ENCODE measurements around the gene LSR.

Gene LSR, protein sequence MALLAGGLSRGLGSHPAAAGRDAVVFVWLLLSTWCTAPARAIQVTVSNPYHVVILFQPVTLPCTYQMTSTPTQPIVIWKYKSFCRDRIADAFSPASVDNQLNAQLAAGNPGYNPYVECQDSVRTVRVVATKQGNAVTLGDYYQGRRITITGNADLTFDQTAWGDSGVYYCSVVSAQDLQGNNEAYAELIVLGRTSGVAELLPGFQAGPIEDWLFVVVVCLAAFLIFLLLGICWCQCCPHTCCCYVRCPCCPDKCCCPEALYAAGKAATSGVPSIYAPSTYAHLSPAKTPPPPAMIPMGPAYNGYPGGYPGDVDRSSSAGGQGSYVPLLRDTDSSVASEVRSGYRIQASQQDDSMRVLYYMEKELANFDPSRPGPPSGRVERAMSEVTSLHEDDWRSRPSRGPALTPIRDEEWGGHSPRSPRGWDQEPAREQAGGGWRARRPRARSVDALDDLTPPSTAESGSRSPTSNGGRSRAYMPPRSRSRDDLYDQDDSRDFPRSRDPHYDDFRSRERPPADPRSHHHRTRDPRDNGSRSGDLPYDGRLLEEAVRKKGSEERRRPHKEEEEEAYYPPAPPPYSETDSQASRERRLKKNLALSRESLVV

DNA sequence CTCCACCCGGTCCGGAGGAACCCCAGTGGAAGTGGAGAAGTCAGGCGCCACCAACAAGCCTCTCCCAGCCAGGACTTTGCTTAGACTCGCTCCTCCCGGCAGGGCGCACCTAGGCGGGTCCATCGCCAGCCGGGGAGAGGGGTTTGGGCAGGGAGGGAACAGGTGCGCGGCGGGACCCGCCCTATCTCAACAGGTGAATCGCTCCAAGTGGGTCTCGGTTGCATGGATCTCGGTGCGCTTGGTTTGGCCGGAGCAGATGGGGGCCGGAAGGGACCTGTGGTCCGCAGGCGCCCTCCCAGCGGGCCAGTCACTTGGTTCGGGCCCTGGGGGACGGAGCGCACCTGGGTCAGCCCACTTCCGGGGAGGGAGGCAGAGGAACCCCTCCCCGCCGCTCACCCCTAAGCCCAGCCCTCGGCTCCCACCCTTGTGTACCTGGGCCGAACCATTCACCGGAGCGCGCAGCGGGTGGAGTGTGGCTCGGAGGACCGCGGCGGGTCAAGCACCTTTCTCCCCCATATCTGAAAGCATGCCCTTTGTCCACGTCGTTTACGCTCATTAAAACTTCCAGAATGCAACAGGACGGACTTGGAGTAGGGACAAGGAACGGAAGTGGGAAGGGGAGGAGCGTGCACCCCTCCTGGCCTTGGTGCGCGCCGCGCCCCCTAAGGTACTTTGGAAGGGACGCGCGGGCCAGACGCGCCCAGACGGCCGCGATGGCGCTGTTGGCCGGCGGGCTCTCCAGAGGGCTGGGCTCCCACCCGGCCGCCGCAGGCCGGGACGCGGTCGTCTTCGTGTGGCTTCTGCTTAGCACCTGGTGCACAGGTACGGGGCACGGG lies at the start of gene LSR:
LSR (plus strand) TSS at position 693 of the 836 bp plus-strand sequence; CDS start at position 714, 21 bp downstream.
- DNase-seq (ENCODE audit: low read depth in 3 of 3), result peak; percentile 35 to 57 (median 48)

DNA sequence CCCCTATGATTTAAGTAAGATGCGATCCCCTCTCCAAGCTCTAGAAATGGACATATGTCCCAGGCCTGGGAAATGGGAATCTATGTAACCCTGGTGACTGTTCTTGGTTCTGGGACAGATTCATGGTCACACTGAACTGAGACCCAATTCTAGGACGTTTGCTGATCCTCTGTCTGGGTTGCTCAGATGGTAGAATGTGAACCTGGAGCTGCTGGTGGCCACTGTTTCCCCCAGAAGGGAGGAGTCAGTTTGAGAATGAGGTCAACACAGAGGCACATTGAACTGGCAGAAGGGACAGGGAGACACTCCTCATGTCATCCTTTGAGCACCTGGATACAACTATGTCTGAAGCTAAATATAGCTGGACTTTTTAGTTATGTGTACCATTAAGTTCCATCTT lies 49.3 kb upstream of the LSR start:
- DNase-seq (ENCODE audit: low read depth in 3 of 3), result no peak

DNA sequence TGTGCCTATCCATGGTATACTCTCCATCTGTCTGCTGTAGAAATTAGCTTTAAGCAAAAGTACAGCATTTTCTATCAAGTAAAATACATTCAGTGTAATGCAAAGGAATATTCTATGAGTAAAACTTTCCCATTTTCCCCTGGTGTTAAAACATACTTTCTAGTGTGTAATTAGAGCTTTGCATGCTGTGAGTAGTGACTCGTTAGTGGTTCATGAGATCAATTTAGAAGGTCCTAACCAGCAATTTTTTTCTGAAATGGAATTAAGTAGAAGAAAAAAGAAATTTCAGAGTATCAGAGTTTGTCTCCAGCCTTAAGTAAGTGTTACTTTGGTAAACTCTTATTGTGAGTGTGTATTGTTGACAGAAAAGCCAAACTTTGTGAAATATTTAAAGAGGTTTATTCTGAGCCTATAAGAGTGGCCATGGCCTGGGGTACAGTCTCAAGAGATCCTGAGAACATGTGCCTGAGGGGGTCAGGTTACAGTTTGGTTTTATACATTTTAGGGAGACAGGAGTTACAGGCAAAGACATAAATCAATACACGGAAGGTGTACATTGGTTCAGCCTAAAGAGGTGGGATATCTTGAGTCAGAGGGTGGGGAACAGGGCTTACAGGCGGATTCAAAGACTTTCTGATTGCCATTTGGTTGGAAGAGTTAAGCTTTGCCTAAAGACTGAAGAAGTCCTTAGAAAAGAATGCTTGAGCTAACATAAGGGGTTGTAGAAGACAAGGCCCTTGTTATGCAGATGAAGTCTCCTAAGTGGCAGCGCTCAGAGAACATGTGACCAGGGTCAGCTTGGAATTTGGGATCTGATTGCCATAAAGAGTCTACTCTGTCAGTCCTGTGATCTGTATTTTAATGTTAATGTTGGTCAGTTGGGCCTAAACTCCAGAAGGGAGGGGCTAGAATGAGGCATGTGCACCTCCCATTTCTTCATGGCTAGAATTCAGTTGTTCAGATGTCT lies 45.8 kb upstream of the LSR start:
- no peak for DNase-seq (ENCODE audit: low read depth in 3 of 3)

DNA sequence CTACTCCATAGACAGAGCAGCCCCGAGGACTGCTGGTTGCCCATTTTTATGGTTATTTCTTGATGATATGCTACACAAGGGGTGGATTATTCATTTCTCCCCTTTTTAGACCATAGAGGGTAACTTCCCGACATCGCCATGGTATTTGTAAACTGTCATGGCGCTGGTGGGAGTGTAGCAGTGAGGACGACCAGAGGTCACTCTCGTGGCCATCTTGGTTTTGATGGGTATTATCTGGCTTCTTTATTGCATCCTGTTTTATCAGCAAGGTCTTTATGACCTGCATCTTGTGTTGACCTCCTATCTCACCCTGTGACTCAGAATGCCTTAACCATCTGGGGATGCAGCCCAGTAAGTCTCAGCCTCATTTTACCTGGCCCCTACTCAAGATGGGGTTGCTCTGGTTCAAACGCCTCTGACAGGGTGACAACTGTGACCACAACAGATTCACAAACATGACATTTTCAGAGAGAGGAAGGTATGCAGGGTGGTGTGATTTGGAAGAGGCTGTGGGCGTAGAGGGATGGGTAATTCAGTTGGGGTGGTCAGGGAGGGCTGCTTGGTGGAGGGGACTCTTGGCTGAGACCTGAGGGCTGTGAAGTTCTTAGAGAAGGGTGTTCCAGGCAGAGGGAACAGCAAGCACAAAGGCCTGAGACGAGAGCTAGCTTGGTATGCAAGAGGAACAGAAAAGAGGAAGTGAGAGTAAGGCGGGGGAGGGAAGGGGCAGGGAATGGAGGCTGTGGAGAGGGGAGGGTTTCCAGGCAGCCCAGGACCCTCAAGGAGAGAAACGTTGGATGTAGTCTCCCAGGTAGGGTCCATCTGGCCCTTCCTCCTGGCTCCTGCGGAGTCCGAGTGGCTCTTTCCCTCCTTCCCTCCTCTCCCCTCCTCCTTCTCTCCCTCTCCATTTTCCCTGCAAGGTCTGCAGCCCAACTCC lies 43.7 kb upstream of the LSR start:
- DNase-seq (ENCODE audit: low read depth in 3 of 3), result no peak

DNA sequence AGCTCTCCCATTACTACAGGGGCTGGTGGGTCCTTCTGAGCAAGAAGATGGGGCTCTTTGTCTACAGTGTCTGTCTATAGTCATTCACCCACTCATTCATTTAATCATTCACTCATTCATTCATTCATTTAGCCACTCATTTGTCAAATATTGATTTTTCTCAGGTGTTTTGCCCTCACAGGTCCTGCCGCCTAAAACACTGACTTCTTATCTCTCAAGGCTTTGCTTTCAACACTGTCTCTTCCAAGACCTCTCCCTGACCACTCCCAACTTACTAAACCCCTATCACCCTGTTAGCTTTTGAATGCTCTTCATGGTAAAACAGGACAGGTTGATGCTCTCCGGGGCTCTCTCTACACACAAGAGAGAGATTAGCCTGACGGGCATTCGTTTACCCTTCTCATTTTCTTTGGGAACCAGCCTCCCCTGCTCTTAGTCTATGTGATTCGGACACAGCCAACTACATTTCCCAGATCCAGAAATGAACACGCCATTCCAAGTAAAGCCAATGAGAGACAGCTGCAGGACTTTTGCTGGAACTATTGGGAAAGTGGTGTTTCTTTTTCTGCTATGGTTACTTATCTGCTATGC lies 43.0 kb upstream of the LSR start:
- no peak for DNase-seq (ENCODE audit: low read depth in 3 of 3)

DNA sequence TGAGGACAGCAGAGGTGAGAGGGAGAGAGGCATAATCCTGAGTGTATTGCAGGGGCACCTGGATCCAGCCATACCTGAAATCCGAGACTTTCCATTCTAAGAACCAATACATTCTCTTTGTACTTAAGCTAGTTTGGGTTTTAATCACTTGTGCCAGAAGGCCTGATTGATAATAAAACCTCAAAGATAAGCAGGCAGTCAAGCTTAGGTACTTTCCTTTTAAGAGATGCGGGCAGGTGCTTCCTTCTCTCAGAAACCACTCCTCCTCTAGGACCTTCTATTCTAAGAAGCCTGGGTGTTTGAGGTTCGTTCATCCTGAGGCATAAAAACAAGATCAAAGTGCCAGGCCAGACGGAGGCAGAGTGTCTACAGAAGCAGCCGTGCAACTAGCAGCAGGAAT lies 42.4 kb upstream of the LSR start:
- DNase-seq (ENCODE audit: low read depth in 3 of 3), result no peak

DNA sequence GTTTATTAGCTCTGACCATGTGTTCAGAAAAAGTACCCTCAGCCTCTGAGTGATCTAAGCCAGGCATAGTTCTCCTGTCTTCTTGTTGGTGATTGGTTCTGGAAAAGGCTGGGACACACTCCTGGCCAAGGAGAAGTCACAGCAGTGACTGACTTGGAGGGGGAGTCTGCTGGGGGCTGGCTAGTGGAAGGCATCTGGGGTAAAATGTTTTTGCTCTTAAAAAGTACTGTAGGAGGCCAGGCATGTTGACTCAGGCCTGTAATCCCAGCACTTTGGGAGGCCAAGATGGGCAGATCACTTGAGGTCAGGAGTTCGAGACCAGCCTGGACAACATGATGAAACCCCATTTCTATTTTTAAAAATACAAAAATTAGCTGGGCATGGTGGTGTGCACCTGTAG lies 41.9 kb upstream of the LSR start:
- DNase-seq (ENCODE audit: low read depth in 3 of 3), result no peak

DNA sequence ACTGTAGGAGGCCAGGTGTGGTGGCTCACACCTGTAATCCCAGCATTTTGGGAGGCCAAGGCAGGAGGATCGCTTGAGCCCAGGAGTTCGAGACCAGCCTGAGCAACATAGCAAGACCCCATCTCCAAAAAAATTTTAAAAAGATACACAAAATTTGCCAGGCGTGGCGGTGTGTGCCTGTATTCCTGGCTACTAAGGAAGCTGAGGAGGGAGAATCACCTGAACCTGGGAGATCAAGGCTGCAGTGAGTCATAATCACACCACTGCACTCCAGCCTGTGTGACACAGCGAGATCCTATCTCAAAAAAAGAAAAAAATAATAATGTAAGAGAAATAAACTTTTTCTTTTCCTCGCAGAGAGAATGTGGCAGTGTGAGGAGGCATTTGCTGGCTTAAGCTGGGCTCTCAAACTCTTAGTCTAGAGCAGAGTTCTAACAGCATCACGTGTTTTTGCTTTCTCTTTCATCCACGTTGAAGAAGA lies 41.4 kb upstream of the LSR start:
- DNase-seq (ENCODE audit: low read depth in 3 of 3), result no peak

DNA sequence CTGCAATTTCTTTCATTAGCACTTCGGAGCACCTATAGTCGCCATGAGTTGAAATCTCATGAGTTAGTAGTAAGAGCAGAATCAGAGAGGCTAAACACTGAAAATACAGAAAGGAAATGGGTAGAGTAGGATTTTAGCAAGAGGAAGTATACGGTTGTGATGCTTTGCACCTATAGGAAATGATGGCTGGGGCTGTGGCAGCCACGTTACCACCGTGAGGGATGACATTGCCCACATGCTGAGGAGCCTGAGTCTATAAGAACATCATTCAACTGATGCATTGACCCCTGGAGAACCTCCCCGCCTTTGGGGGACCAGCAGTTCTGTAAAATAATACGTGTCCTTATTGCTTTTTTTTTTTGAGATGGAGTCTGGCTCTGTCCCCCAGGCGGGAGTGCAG lies 40.7 kb upstream of the LSR start:
- DNase-seq (ENCODE audit: low read depth in 3 of 3), result no peak

DNA sequence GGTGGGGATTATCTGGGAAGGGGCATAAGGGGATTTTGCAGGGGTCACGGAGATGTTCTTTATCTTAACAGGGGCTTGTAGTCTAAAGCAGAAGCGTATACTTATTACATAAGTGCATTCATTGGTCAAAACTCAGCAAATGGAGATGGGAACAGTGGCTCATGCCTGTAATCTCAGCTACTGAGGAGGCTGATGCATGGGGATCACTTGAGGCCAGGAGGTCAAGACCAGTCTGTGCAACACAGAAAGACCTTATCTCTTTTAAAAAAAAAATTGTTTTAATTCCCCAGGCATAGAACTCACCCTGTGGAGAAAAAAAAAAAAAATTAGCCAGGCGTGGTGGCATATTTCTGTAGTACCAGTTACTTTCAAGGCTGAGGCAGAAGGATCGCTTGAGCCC lies 39.2 kb upstream of the LSR start:
- no peak for DNase-seq (ENCODE audit: low read depth in 3 of 3)

DNA sequence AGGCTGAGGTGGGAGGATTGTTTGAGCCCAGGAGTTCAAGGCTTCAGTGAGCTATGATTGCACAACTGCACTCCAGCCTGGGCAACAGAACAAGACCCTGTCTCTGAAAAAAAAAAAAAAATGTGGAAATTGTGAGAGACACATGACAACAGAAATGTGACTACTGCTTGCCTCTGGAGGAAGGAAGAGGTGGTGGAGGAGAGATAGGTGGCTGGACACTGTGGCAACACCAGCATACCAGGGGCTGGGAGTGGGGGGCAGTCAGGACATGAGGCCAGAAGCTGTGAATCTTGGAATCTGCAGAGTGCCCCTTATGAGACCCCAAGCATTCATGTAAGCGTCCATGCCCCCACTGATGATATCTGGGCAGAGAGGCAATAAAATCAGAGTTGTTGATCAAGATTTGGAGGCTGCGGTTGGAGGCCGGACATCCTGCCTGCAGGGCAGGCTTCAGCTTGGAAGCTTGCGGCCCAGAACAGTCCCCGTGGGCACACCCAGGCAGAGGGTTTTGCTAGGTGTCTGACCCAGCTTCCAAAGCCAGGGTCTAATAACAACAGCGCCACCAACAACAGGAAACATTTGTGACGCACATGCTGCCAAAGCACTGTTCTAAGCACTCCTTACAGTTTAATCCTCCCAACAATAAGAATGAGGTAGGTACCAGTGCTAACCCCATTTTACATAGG lies 37.1 kb upstream of the LSR start:
- no peak for DNase-seq (ENCODE audit: low read depth in 3 of 3)

DNA sequence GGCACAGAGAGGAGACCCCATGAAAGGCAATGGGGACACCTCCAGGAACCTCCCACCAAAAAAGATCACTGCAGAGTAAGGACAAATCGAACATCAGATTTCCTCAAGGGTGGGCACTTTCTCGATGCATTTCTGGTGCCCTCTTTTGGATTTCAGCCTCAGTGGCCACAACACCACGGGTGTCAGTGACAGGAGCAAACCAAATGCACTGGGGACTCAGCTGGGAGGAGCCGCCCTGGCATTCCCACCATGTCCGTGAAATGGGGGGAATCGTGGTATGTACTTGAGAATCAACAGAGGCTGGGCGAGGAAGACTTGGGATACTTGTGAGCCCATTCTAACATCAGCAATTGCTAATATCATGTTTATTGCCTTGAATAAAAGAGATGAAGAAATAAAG lies 36.6 kb upstream of the LSR start:
- DNase-seq (ENCODE audit: low read depth in 3 of 3), result no peak

DNA sequence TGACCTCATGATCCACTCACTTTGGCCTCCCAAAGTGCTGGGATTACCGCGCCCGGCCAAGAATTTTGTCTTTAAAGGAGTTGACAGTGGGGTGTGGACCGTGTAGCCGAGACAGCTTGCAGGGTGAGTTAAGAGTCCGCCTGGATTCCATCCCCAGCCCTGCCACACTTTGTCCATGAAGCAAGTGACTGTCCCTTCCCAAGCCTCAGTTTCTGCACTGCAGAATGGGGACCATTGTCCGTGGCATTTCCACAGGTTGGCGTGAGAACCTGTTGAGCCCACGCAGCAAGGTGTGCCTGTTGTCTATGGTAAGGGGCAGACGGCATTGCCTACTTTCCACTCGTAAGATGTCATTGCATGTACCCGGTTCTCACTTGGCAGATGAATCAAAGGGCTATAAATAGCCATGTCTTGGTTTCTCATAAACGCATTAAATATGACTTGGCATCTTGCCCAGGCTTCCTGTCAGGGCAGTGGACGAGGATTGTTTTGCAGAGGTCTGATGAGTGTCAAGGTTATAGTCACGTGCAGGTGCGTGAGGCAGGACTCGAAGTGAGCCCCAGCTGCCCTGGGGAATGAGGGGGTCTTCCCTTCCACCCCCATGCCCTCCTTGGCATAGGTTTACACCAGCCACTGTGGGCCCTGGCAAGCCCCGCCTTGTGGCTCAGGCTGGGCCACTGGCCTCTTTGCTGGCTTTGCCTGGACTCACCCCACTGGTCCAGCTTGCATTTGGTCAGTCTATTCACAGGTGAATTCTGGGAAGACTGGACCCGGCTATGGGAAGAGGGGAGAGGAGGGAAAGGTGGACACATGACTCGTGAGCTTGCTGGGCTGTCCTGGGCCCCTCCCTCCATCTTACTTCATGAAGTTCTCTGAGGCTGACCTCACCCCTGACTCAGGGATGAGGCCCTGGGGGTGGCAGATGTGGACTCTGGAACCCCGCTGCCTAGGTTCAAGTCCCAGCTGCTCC lies 34.9 kb upstream of the LSR start:
- peak; percentile 66 to 75 (median 74) for DNase-seq (ENCODE audit: low read depth in 3 of 3)

DNA sequence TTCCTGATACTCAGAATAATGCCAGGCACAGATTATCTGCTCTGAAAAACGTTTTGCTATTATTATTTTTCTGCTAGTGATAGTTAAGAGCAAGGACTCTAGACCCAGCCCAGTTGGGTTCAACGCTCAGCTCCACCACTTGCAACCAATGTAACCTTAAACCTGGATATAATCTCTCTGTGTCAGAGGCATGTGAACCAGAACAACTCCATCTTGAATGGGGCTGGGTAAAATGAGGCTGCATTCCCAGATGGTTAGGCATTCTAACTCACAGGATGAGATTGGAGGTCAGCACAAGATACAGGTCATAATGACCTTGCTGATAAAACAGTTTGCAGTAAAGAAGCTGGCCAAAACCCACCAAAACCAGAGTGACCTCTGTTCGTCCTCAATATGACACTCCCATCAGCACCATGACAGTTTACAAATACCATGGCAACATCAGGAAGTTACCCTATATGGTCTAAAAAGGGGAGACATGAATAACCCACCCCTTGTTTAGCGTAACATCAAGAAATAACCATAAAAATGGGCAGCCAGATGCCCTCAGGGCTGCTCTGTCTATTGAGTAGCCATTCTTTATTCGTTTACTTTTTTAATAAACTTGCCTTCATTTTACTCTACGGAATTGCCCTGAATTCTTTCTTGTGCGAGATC lies 33.9 kb upstream of the LSR start:
- no peak for DNase-seq (ENCODE audit: low read depth in 3 of 3)

DNA sequence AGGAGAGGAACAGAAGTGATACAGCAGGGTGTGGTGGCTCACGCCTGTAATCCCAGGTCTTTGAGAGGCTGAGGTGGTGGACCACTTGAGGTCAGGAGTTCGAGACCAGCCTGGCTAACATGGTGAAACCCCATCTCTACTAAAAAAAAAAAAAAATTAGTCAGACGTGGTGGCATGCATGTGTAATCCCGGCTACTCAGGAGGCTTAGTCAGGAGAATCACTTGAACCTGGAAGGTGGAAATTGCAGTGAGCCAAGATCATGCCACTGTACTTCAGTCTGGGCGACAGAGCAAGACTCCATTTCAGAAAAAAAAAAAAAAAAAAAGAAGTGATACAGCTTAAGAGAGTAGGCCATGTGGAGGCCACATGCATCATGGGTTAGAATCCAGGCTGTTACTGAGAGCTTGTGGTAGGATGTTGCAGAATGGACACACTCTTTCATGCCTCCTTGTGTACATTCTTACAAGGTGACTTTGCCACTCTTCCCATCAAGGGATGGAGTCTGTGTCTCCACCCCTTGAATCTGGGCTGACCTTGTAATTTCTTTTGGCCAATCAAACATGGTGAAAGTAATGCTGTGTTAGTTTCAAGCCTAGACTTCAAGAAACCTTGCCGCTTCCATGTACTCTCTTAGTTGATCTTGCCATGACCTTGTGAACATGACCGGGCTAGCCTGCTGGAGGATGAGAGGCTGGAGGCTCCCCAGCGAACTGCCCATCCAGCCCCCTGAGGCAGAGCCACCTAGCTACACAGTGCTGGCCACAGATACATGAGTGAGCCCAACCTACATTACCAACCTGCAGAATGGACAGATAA lies 32.6 kb upstream of the LSR start:
- DNase-seq (ENCODE audit: low read depth in 3 of 3), result no peak

DNA sequence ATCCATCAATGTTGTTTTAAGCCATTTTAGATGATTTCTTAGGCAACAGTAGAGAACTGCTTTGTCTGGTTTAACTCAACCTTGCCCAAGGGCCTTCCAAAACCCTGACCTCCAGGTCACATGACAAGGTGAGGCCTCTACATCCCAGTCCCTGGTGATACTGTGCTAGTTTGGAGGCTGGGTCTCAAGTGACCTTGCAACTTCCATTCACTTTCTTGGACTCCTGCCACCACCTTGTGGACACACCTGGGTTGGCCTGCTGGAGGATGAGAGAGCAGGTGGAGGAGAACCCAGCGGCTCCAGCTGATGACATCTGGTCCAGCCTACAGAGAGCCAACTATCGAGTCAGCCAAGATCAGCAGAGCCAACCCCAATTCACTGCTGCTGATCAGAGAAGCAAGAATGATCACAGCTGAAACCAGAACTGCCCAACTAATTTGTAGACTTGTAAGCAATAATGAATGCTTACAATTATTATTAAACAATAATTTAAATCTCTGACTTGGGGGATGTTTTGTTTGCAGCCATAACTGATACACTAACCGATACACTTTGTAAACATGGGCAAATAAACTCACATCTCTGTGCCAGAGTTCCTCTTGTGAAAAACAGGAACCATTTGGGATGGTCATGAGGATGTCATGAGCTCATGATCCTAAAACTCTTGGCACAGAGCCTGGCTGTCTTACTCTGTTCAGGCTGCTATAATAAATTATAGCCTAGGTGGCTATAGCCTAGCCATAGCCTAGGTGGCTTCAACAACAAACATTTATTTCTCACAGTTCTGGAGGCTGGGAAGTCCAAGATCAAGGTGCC lies 31.8 kb upstream of the LSR start:
- no peak for DNase-seq (ENCODE audit: low read depth in 3 of 3)
